HCT116 (cell line): ENCODE data around the gene PRCC.

ENCODE experiments used
- EZH2 ChIP-seq: fragments of 200-600 bp; sonication (generic); IDR thresholded peaks from 2 replicates; pipeline ENCODE4 v1.6.1; 2017; ENCODE audit warnings: antibody characterized with exemption, mixed run types
- POLR2A ChIP-seq: IDR thresholded peaks from 2 replicates; pipeline ENCODE4 v1.7.0; 2011; ENCODE audit warnings: borderline replicate concordance; ENCODE audit not compliant: insufficient read depth, insufficient read length; ENCODE audit errors: extremely low read depth
- SRF ChIP-seq: IDR thresholded peaks from 2 replicates; pipeline ENCODE4 v1.6.1; 2012; ENCODE audit warnings: low read depth
- YY1 ChIP-seq: IDR thresholded peaks from 2 replicates; pipeline ENCODE4 v1.6.1; 2011; ENCODE audit warnings: low read length, low read depth, moderate library complexity, mild to moderate bottlenecking; ENCODE audit not compliant: insufficient replicate concordance; ENCODE audit errors: extremely low read depth
- ZNF274 ChIP-seq: fragments of 200-500 bp; sonication (Bioruptor generic); IDR thresholded peaks from 2 replicates; pipeline ENCODE4 v1.6.1; 2014; ENCODE audit warnings: mild to moderate bottlenecking, low read depth, low read length, inconsistent platforms
- TF ChIP-seq, protein P1 (sequence below), 3 experiments: fragments of 200-600 bp in 1 of 3; sonication (generic) in 1 of 3; IDR thresholded peaks in 2 of 3; conservative IDR thresholded peaks in 1 of 3; 2 replicates each; pipeline ENCODE4 v1.5.1; 2012 to 2017; ENCODE audit warnings: low read depth in 2 of 3, low read length in 2 of 3, antibody characterized with exemption in 1 of 3, borderline replicate concordance in 1 of 3, control low read depth in 1 of 3, mild to moderate bottlenecking in 1 of 3, mixed read lengths in 1 of 3, mixed run types in 1 of 3, moderate library complexity in 1 of 3; ENCODE audit not compliant: insufficient read depth in 1 of 3
- TF ChIP-seq, protein P2 (sequence below): IDR thresholded peaks from 2 replicates; pipeline ENCODE4 v1.6.1; 2012; ENCODE audit warnings: low read depth

DNA sequence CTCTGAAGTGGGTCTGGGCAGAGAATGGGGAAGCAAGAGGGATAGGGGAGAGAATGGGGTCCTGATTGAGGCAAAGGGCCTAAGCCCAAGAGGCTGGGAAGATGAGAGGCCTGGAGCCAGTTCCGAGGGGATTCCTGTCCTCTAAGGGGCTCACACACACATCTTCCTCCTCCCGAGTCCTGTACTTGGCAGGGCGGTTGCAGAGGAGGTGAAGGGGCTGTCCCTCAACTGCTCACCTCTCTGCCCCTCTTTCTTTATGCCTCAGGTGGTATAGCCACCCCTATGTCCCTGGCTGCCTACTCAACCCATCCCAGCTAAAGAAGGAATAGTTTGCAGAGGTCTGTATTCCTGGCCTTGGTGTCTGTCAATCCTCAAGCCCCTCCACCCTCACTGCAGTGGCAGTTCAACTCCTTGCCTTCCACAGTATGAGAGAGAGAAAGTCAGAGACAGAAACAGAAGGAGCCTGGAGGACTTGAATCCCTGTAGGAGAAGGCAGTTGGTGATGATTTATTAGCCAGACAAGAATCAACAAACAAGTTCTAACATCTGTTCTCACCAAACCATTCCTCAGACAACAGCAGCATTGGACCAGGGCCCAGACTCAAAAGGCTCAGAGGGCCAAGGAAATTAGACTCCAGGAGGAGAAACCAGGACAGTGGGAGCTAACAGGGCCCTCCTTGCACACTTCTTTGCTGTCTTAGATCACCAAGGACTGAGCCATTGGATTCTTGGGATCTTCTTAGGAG, 38.6 kb downstream of the PRCC start:
- TF ChIP-seq, protein P1, sequence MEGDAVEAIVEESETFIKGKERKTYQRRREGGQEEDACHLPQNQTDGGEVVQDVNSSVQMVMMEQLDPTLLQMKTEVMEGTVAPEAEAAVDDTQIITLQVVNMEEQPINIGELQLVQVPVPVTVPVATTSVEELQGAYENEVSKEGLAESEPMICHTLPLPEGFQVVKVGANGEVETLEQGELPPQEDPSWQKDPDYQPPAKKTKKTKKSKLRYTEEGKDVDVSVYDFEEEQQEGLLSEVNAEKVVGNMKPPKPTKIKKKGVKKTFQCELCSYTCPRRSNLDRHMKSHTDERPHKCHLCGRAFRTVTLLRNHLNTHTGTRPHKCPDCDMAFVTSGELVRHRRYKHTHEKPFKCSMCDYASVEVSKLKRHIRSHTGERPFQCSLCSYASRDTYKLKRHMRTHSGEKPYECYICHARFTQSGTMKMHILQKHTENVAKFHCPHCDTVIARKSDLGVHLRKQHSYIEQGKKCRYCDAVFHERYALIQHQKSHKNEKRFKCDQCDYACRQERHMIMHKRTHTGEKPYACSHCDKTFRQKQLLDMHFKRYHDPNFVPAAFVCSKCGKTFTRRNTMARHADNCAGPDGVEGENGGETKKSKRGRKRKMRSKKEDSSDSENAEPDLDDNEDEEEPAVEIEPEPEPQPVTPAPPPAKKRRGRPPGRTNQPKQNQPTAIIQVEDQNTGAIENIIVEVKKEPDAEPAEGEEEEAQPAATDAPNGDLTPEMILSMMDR (IDR thresholded peaks at IDR 0.05 in 2 of 3, conservative IDR thresholded peaks at IDR 0.05 in 1 of 3; ENCODE audit: borderline replicate concordance in 1 of 3, insufficient read depth in 1 of 3, low read depth in 2 of 3, low read length in 2 of 3): no peak
- TF ChIP-seq, protein P2, sequence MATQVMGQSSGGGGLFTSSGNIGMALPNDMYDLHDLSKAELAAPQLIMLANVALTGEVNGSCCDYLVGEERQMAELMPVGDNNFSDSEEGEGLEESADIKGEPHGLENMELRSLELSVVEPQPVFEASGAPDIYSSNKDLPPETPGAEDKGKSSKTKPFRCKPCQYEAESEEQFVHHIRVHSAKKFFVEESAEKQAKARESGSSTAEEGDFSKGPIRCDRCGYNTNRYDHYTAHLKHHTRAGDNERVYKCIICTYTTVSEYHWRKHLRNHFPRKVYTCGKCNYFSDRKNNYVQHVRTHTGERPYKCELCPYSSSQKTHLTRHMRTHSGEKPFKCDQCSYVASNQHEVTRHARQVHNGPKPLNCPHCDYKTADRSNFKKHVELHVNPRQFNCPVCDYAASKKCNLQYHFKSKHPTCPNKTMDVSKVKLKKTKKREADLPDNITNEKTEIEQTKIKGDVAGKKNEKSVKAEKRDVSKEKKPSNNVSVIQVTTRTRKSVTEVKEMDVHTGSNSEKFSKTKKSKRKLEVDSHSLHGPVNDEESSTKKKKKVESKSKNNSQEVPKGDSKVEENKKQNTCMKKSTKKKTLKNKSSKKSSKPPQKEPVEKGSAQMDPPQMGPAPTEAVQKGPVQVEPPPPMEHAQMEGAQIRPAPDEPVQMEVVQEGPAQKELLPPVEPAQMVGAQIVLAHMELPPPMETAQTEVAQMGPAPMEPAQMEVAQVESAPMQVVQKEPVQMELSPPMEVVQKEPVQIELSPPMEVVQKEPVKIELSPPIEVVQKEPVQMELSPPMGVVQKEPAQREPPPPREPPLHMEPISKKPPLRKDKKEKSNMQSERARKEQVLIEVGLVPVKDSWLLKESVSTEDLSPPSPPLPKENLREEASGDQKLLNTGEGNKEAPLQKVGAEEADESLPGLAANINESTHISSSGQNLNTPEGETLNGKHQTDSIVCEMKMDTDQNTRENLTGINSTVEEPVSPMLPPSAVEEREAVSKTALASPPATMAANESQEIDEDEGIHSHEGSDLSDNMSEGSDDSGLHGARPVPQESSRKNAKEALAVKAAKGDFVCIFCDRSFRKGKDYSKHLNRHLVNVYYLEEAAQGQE: no peak
- TF ChIP-seq SRF: no peak
- TF ChIP-seq EZH2: no peak
- no peak for TF ChIP-seq POLR2A
- TF ChIP-seq ZNF274: no peak
- TF ChIP-seq YY1: no peak
